ENCODE measurements around the gene INF2. TPM values are rescaled to one million over a fixed set of nuclear protein-coding genes. Genes with fewer than 3 reads are reported as not detected.

INF2 gene
- total RNA-seq, 1 donor from 2014 or later = 69.2 TPM

DNA sequence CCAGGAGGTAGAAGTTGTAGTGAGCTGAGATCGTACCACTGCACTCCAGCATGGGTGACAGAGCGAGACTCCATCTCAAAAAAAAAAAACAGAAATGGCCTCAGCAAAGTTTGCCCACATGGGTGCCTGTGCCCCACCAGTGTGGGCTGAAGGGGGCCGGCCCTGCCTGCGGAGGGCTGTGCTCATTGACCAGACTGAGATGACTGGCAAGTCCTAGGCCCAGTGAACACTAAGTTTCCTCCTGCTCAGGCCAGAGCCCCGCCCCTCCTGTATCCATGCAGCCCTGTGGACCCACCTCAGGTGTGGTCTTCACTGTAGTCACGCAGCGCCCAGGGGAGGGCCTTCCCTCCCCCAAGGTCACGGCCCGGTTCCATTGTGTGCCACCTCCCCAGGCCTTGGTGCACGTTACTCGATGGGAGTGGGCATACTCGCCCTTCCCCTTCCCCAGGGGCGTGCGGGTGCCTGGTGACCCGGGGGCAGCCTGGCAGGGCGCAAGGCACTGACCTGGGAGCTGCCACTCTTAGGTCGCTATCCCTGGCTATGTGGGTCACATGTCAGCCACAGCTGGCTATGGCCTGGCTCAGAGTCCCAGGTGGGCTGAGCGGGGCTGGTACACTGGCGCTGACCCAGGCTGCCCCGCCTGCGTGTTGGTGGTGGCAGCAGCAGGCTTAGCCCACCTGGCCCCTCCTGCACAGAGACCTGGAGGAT, 16.1 kb downstream of the INF2 start:
- no peaks in the 10 kb centered on the region for H3K27me3 Mint-ChIP-seq
- H3K4me1 Mint-ChIP-seq (ENCODE audit: low read depth) = no peaks in the 10 kb centered on the region
- H3K9me3 Mint-ChIP-seq (ENCODE audit: low read depth) = no peaks in the 10 kb centered on the region
- no peak for DNase-seq (ENCODE audit: low spot score, unreplicated experiment)
- no peak overlapping the region for H3K4me3 Mint-ChIP-seq (ENCODE audit: low read depth)
- peaks cover 16% of the 10 kb centered on the region for H3K36me3 Mint-ChIP-seq (ENCODE audit: insufficient read depth)
- TF ChIP-seq, protein P1, sequence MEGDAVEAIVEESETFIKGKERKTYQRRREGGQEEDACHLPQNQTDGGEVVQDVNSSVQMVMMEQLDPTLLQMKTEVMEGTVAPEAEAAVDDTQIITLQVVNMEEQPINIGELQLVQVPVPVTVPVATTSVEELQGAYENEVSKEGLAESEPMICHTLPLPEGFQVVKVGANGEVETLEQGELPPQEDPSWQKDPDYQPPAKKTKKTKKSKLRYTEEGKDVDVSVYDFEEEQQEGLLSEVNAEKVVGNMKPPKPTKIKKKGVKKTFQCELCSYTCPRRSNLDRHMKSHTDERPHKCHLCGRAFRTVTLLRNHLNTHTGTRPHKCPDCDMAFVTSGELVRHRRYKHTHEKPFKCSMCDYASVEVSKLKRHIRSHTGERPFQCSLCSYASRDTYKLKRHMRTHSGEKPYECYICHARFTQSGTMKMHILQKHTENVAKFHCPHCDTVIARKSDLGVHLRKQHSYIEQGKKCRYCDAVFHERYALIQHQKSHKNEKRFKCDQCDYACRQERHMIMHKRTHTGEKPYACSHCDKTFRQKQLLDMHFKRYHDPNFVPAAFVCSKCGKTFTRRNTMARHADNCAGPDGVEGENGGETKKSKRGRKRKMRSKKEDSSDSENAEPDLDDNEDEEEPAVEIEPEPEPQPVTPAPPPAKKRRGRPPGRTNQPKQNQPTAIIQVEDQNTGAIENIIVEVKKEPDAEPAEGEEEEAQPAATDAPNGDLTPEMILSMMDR (IDR thresholded peaks at IDR 0.05; ENCODE audit: unreplicated experiment) = no peak
- H3K27ac Mint-ChIP-seq = no peak overlapping the region

DNA sequence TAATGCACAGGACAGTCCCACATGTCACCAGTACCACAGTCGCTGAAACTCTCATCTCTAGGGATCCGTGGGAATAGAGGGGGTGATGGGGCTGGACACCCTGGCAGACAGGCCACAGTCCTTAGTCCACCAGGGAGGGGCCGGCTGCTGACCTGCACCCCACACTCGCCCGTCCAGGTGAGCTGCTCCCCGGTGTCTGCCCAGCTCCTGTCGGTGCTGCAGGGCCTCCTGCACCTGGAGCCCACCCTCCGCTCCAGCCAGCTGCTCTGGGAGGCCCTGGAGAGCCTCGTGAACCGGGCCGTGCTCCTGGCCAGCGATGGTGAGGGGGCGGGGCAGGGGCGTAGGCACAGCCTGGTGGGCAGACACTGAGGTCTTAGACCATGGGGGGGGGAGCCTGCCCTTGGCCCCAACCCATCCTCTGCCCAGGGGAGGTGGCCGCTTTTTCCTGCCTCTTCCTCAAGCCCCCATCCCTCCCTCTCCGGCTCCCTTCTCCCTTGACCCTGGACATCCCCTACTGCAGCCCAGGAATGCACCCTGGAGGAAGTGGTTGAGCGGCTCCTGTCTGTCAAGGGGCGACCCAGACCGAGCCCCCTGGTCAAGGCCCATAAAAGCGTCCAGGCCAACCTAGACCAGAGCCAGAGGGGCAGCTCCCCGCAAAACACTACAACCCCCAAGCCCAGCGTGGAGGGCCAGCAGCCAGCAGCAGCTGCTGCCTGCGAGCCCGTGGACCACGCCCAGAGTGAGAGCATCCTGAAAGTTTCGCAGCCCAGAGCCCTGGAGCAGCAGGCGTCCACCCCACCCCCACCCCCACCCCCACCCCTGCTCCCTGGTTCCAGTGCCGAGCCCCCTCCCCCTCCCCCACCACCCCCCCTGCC, 17.6 kb downstream of the INF2 start:
- DNase-seq (ENCODE audit: low spot score, unreplicated experiment) = no peak
- Mint-ChIP-seq H3K27me3 (no peaks in the 10 kb centered on the region), H3K36me3 (ENCODE audit: insufficient read depth) (peaks cover 16% of the 10 kb centered on the region)

DNA sequence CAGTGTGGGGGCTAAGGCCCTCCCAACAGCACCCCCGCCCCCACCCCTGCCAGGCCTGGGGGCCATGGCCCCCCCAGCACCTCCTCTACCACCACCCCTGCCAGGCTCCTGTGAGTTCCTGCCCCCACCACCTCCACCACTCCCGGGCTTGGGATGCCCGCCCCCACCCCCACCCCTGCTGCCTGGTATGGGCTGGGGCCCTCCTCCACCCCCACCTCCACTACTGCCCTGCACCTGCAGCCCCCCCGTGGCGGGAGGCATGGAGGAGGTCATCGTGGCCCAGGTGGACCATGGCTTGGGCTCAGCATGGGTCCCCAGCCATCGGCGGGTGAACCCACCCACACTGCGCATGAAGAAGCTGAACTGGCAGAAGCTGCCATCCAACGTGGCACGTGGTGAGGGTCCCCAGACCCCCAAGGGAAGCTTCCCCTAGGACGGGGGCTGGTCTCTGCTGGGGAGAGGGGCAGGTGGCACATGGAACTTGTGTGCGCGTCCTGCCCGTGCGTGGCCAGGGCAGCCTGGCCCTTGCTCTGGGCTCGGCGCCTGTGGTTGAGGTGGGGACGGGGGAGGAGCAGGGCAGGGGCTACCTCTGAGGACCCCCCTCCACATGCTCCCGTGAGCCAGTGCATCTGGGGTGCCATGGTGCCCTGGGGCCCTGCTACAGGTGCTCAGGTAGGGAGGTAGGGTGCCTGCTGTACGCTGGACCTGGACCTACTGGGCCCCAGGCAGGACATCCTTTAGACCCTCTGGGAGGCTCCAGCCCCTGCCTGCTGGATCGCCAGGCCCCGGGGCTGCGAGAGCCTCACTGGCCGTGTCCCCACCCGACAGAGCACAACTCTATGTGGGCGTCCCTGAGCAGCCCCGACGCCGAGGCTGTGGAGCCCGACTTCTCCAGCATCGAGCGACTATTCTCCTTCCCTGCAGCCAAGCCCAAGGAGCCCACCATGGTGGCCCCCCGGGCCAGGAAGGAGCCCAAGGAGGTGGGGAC, 18.5 kb downstream of the INF2 start:
- Mint-ChIP-seq H3K4me3 (ENCODE audit: low read depth) (no peak overlapping the region), H3K36me3 (ENCODE audit: insufficient read depth) (peaks cover 16% of the 10 kb centered on the region), H3K27ac (no peak overlapping the region), H3K27me3 (no peaks in the 10 kb centered on the region), H3K4me1 (ENCODE audit: low read depth) (no peaks in the 10 kb centered on the region), H3K9me3 (ENCODE audit: low read depth) (no peaks in the 10 kb centered on the region)
- TF ChIP-seq, protein P1 (IDR thresholded peaks at IDR 0.05; ENCODE audit: unreplicated experiment) = no peak
- DNase-seq (ENCODE audit: low spot score, unreplicated experiment) = no peak

More for the DNA sequence above, 17.6 kb downstream of the INF2 start:
- no peak overlapping the region for H3K4me3 Mint-ChIP-seq (ENCODE audit: low read depth)
- no peak overlapping the region for H3K27ac Mint-ChIP-seq
- no peaks in the 10 kb centered on the region for H3K4me1 Mint-ChIP-seq (ENCODE audit: low read depth)
- TF ChIP-seq, protein P1 (IDR thresholded peaks at IDR 0.05; ENCODE audit: unreplicated experiment) = no peak
- H3K9me3 Mint-ChIP-seq (ENCODE audit: low read depth) = no peaks in the 10 kb centered on the region

DNA sequence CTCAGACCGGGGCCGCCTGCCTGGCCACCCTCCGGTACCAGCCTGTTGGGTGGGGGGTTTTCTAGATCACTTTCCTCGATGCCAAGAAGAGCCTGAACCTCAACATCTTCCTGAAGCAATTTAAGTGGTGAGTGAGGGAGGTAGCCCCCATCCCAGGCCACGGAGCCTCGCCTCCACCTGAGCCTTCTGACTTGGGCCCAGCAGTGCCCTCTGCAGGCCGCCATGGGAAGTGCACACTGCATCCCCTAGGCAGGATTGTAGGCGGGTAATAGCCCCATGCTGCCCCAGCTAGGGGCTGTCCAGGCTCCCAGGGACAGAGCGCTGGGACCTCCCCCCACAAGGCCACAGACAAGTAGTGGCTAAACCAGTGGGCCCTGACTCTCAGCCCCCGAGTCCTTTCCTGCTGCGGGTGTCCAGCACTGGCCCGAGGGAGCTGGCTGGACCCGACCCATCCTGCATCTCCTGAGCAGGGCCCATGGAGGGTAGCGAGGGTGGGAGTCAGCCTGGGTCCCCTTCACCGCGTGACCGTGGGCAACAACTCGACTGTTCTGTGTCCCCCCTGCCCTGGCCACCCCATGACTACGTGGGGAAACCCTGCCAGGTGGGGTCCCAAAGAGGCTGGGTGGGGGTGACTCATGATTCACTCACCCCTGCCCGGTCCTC, 19.3 kb downstream of the INF2 start:
- Mint-ChIP-seq H3K27me3 (no peaks in the 10 kb centered on the region), H3K4me3 (ENCODE audit: low read depth) (no peak overlapping the region), H3K4me1 (ENCODE audit: low read depth) (no peaks in the 10 kb centered on the region), H3K9me3 (ENCODE audit: low read depth) (no peaks in the 10 kb centered on the region), H3K36me3 (ENCODE audit: insufficient read depth) (peaks cover 12% of the 10 kb centered on the region), H3K27ac (no peak overlapping the region)
- DNase-seq (ENCODE audit: low spot score, unreplicated experiment) = peak; percentile 78
- TF ChIP-seq, protein P1 (IDR thresholded peaks at IDR 0.05; ENCODE audit: unreplicated experiment) = peak; percentile 95
